Stimulated activated CD4-positive, alpha-beta T cell treated with anti-CD3 and anti-CD28 coated beads, Interleukin-15, amount 100 ng/mL, for 24 hours (primary cell): ENCODE data around the gene TRIM17.
"Not testable (repeated sequence)": the region's sequence is repeated elsewhere in the genome, so short reads cannot be mapped to it uniquely, and the experiment has no call there.

Source experiments
- DNase-seq: peaks from one replicate; pipeline ENCODE4 v3.0.0-alpha.2; 2020

Gene TRIM17

GRCh38 chr1:228446852-228447251 lies 30.2 kb upstream of the TRIM17 start:
- no peak for DNase-seq

GRCh38 chr1:228445843-228446650 lies 29.4 kb upstream of the TRIM17 start:
- DNase-seq: peak; percentile 67

GRCh38 chr1:228445490-228445842 lies 28.8 kb upstream of the TRIM17 start:
- DNase-seq: no peak

GRCh38 chr1:228443395-228443794 lies 26.7 kb upstream of the TRIM17 start:
- DNase-seq: no peak

- no peak for DNase-seq
Measured at GRCh38 chr1:228440761-228441500, 24.3 kb upstream of the TRIM17 start.

- no peak for DNase-seq
Measured at GRCh38 chr1:228438266-228438665, 21.6 kb upstream of the TRIM17 start.

GRCh38 chr1:228437424-228437962 lies 20.8 kb upstream of the TRIM17 start:
- no peak for DNase-seq

- DNase-seq: no peak
Measured at GRCh38 chr1:228434689-228435088, 18.0 kb upstream of the TRIM17 start.

GRCh38 chr1:228433337-228434053 lies 16.8 kb upstream of the TRIM17 start:
- DNase-seq: not testable (repeated sequence)

GRCh38 chr1:228430243-228430642 lies 13.6 kb upstream of the TRIM17 start:
- no peak for DNase-seq

GRCh38 chr1:228429698-228430097 lies 13.0 kb upstream of the TRIM17 start:
- no peak for DNase-seq

GRCh38 chr1:228429007-228429406 lies 12.3 kb upstream of the TRIM17 start:
- DNase-seq: no peak

- no peak for DNase-seq
Measured at GRCh38 chr1:228428412-228428811, 11.8 kb upstream of the TRIM17 start.

- DNase-seq: no peak
Measured at GRCh38 chr1:228426518-228427175, 10.0 kb upstream of the TRIM17 start.

GRCh38 chr1:228424685-228425660 lies 8.3 kb upstream of the TRIM17 start:
- no peak for DNase-seq

GRCh38 chr1:228423404-228424053 lies 6.9 kb upstream of the TRIM17 start:
- DNase-seq: no peak

- no peak for DNase-seq
Measured at GRCh38 chr1:228420968-228421826, 4.5 kb upstream of the TRIM17 start.

- no peak for DNase-seq
Measured at GRCh38 chr1:228417483-228418203, 982 bp upstream of the TRIM17 start.

- no peak for DNase-seq
Measured at GRCh38 chr1:228417061-228417460, 400 bp upstream of the TRIM17 start.
